ENCODE results near the gene CAB39.

GRCh38 chr2:230821991-230822520 is 109.4 kb downstream of the CAB39 start:
- TF ChIP-seq ZC3H10 (CRISPR knock-in tag; IDR thresholded peaks at IDR 0.05), result no peak
- TF ChIP-seq GLIS3 (CRISPR knock-in tag; IDR thresholded peaks at IDR 0.05), result no peak
- no peak for TF ChIP-seq ARNTL (CRISPR knock-in tag; IDR thresholded peaks at IDR 0.05; ENCODE audit: borderline replicate concordance, low read depth)
- TF ChIP-seq, protein P1, sequence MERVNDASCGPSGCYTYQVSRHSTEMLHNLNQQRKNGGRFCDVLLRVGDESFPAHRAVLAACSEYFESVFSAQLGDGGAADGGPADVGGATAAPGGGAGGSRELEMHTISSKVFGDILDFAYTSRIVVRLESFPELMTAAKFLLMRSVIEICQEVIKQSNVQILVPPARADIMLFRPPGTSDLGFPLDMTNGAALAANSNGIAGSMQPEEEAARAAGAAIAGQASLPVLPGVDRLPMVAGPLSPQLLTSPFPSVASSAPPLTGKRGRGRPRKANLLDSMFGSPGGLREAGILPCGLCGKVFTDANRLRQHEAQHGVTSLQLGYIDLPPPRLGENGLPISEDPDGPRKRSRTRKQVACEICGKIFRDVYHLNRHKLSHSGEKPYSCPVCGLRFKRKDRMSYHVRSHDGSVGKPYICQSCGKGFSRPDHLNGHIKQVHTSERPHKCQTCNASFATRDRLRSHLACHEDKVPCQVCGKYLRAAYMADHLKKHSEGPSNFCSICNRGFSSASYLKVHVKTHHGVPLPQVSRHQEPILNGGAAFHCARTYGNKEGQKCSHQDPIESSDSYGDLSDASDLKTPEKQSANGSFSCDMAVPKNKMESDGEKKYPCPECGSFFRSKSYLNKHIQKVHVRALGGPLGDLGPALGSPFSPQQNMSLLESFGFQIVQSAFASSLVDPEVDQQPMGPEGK (CRISPR knock-in tag; IDR thresholded peaks at IDR 0.05; ENCODE audit: borderline replicate concordance), result no peak
- no peak for TF ChIP-seq ISL1 (CRISPR knock-in tag; IDR thresholded peaks at IDR 0.05)
- TF ChIP-seq CSDC2 (CRISPR knock-in tag; IDR thresholded peaks at IDR 0.05), result no peak
- TF ChIP-seq BACH2 (CRISPR knock-in tag; IDR thresholded peaks at IDR 0.05; ENCODE audit: borderline replicate concordance), result no peak
- TF ChIP-seq, protein P2, sequence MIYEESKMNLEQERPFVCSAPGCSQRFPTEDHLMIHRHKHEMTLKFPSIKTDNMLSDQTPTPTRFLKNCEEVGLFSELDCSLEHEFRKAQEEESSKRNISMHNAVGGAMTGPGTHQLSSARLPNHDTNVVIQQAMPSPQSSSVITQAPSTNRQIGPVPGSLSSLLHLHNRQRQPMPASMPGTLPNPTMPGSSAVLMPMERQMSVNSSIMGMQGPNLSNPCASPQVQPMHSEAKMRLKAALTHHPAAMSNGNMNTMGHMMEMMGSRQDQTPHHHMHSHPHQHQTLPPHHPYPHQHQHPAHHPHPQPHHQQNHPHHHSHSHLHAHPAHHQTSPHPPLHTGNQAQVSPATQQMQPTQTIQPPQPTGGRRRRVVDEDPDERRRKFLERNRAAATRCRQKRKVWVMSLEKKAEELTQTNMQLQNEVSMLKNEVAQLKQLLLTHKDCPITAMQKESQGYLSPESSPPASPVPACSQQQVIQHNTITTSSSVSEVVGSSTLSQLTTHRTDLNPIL (CRISPR knock-in tag; IDR thresholded peaks at IDR 0.05; ENCODE audit: low read depth), result no peak
- no peak for TF ChIP-seq ZFP3 (CRISPR knock-in tag; IDR thresholded peaks at IDR 0.05)
- TF ChIP-seq ESRRG (CRISPR knock-in tag; IDR thresholded peaks at IDR 0.05), result no peak
- no peak for TF ChIP-seq TCF4 (CRISPR knock-in tag; IDR thresholded peaks at IDR 0.05; ENCODE audit: borderline replicate concordance)
- no peak for TF ChIP-seq PPARA (CRISPR knock-in tag; IDR thresholded peaks at IDR 0.05; ENCODE audit: borderline replicate concordance)

All from SK-N-SH treated with all-trans-retinoic acid at 6 μM for 48 hours (cell line).